GM10248 (cell line): ENCODE measurements around the gene NLRP7.
"Not testable (repeated sequence)": the region's sequence is repeated elsewhere in the genome, so short reads cannot be mapped to it uniquely, and the experiment has no call there.

Experiments used
- CTCF ChIA-PET: fragments of 300-600 bp; sonication (Branson Sonifier 250); formaldehyde crosslinking; extraction: SDS; loops from one replicate; lab custom pipeline; 2021; ENCODE audit warnings: antibody characterized with exemption; lab: Yijun Ruan, JAX
- POLR2A ChIA-PET: fragments of 350-650 bp; sonication (Branson Sonifier 250); formaldehyde crosslinking; extraction: SDS; loops from one replicate; lab custom pipeline; 2020; ENCODE audit warnings: antibody characterized with exemption; lab: Yijun Ruan, JAX
- DNase-seq: peaks from one replicate; pipeline ENCODE4 v3.0.0; 2012; ENCODE audit errors: extremely low spot score
- CTCF ChIP-seq: IDR thresholded peaks from 2 replicates; pipeline ENCODE4 v1.5.1; 2012; ENCODE audit warnings: mild to moderate bottlenecking, low read depth; ENCODE audit errors: extremely low read depth, missing control alignments, control extremely low read depth

The NLRP7 gene

GRCh38 chr19:54959840-54960239 is 12.5 kb upstream of the NLRP7 start:
- TF ChIP-seq CTCF, result no peak
- ChIA-PET CTCF (no interaction called here), POLR2A (no interaction called here)
- DNase-seq, result peak; percentile 45

DNA sequence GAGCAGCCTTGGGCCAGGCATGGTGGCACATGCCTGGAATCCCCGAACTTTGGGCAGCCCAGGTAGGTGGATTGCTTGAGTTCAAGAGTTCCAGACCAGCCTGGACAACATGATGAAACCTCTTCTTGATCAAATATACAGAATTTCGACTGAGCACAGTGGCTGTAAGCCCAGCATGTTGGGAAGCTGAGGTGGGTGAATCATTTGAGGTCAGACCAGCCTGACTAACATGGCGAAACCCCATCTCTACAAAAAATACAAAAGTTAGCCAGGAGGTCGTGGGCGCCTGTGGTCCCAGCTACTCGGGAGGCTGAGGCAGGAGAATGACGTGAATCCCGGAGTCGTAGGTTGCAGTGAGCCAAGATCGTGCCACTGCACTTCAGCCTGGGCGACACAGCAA is 8.0 kb upstream of the NLRP7 start:
- DNase-seq, result no peak

DNA sequence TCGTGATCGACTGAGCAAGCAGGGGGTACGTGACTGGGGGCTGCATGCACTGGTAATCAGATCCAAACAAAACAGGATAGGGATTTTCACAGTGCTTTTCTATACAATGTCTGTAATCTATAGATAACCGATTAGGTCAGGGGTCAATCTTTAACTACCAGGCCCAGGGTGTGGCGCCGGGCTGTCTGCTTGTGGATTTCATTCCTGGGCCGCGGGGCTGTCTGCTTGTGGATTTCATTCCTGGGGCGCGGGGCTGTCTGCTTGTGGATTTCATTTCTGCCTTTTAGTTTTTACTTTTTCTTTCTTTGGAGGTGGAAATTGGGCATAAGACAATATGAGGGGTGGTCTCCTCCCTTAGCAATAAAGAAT is 6.0 kb upstream of the NLRP7 start:
- DNase-seq, POLR2A ChIA-PET, CTCF ChIA-PET: not testable (repeated sequence)

More for the DNA sequence above, 8.0 kb upstream of the NLRP7 start:
- no peak for TF ChIP-seq CTCF
- ChIA-PET POLR2A (no interaction called here), CTCF (no interaction called here)

DNA sequence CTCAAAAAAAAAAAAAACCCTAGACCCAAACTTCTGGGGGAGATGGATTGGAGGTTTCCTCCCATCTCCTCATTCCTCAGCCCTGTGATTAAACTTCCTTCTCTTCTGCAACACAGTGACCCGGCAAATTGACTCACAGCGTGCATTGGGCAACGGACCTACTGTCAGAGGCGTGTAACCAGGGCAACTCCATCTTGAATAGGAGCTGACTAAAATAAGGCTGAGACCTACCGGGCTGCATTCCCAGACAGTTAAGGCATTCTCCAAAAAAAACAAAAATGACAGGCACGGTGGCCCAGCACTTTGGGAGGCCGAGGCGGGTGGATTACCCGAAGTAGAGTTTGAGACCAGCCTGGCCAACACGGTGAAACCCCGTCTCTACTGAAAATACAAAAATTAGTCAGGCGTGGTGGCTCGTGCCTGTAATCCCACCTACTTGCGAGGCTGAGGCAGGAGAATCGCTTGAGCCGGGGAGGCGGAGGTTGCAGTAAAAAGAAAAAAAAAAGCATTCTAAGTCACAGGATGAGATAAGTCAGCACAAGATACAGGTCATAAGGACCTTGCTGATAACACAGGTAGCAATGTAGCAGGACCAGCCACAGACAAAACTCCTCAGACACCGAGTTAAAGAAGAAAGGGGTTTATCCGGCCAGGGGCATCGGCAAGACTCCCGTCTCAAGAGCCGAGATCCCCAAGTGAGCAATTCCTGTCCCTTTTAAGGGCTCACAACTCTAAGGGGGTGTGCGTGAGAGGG is 5.4 kb upstream of the NLRP7 start:
- ChIA-PET POLR2A (no interaction called here), CTCF (no interaction called here)
- no peak for TF ChIP-seq CTCF
- no peak for DNase-seq

DNA sequence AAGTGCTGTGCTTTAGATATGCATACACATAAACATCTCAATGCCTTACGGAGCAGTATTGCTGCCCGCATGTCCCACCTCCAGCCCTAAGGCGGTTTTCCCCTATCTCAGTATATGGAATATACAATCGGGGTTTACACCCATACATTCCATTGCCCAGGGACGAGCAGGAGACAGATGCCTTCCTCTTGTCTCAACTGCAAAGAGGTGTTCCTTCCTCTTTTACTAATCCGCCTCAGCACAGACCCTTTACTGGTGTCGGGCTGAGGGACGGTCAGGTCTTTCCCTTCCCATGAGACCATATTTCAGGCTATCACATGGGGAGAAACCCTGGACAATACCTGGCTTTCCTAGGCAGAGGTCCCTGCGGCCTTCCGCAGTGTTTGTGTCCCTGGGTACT is 3.2 kb upstream of the NLRP7 start:
- POLR2A ChIA-PET, CTCF ChIA-PET, DNase-seq: not testable (repeated sequence)

DNA sequence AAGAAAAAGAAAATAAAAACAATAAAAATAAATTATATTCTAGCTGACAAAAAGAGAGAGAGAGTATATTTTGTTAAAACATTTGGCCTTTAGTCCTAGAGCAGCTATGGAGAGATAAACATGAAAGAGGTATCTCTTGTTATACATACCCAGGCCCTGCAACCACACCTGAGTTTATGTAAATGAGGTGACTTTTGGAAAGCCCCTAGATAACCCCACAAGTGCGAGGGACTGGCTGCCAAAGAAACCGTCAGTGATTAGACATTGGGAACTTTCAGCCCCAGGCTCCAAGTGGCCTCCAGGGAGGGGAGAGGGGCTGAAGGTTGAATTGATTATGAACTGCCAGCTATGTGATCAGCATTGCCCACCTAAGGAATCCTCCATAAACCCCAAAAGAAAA is 2.1 kb upstream of the NLRP7 start:
- ChIA-PET CTCF (no interaction called here), POLR2A (no interaction called here)
- DNase-seq, result peak; percentile 62
- no peak for TF ChIP-seq CTCF

GRCh38 chr19:54943772-54944361 is 3.5 kb downstream of the NLRP7 start:
- CTCF ChIA-PET, POLR2A ChIA-PET, DNase-seq: not testable (repeated sequence)

DNA sequence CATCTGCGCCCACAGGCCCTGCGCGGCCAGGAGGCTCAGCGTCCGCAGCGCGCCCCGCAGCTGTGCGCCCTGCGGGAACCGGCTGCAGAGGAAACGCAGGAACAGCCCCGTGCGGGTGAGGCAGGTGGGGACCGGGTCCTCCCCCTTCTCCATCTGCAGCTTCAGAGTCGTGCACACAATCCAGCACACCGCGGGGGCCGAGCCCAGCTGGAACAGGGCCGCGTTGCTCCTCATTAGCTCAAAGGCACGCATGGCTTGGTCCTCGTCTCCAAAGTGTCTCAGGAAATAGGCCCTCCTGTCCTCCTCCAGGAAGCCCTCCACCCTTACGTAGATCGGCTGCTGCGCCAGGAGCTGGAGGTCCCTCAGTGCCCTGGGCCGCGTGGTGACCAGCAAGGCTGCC is 7.8 kb downstream of the NLRP7 start:
- CTCF ChIA-PET, POLR2A ChIA-PET, DNase-seq: not testable (repeated sequence)

GRCh38 chr19:54938906-54939305 is 8.4 kb downstream of the NLRP7 start:
- no peak for TF ChIP-seq CTCF
- POLR2A ChIA-PET, result no interaction called here

More at GRCh38 chr19:54938906-54939305, 8.4 kb downstream of the NLRP7 start:
- no peak for DNase-seq
- CTCF ChIA-PET, result no interaction called here
